IPS DF 6.9 (cell line): ENCODE data around the gene ANKRD37.

Experiments
- DNase-seq: peaks from one replicate; pipeline ENCODE4 v3.0.0-alpha.2; 2013; ENCODE audit warnings: low read depth, low spot score
- H3K27ac ChIP-seq: one replicate; pipeline ENCODE4 v1.5.1; 2013; ENCODE audit warnings: low read length, control low read depth
- H3K27me3 ChIP-seq: 2 replicates; pipeline ENCODE4 v1.6.1; 2013; ENCODE audit warnings: mild to moderate bottlenecking, low read length; ENCODE audit not compliant: control insufficient read depth, insufficient read depth
- H3K36me3 ChIP-seq: 2 replicates; pipeline ENCODE4 v1.6.1; 2013; ENCODE audit warnings: low read length; ENCODE audit not compliant: control insufficient read depth, insufficient read depth
- H3K4me1 ChIP-seq: 2 replicates; pipeline ENCODE4 v1.6.1; 2013; ENCODE audit warnings: low read length; ENCODE audit not compliant: control insufficient read depth, insufficient read depth
- H3K4me3 ChIP-seq: 2 replicates; pipeline ENCODE4 v1.5.1; 2013; ENCODE audit warnings: mild to moderate bottlenecking, low read length
- H3K9me3 ChIP-seq: 2 replicates; pipeline ENCODE4 v1.6.1; 2013; ENCODE audit warnings: low read length, inconsistent platforms; ENCODE audit not compliant: control insufficient read depth, insufficient read depth
- WGBS: extraction: QIAGEN DNeasy Blood & Tissue Kit; methylation state at CpG from one replicate; pipeline ENCODE4 v1.1.7; 2013; ENCODE audit warnings: mixed read lengths, missing lambda C conversion rate; ENCODE audit not compliant: insufficient read length, insufficient coverage; 5-methylcytosine and 5-hydroxymethylcytosine counted together

ANKRD37 gene

GRCh38 chr4:185394568-185395237 is 1.9 kb upstream of the ANKRD37 start:
- Histone ChIP-seq H3K27ac (no peak overlapping the region), H3K36me3 (no peaks in the 10 kb centered on the region), H3K9me3 (no peaks in the 10 kb centered on the region), H3K27me3 (no peaks in the 10 kb centered on the region), H3K4me3 (no peak overlapping the region), H3K4me1 (no peaks in the 10 kb centered on the region)
- no peak for DNase-seq
- 100% methylated on average over 4 of the region's 12 CpGs for WGBS

- Histone ChIP-seq H3K27me3 (no peaks in the 10 kb centered on the region), H3K4me1 (no peaks in the 10 kb centered on the region), H3K36me3 (no peaks in the 10 kb centered on the region), H3K9me3 (no peaks in the 10 kb centered on the region), H3K27ac (no peak within 1 kb of the TSS), H3K4me3 (peak within 1 kb of the TSS; percentile 29; the same call in 1 of the 2 replicates)
- no peak for DNase-seq
- WGBS, result no CpG with 5 or more reads among the region's 12 CpGs
Observed at GRCh38 chr4:185395238-185395955, 1.2 kb upstream of the ANKRD37 start, which contains the start of gene LRP2BP. TSS of gene LRP2BP (minus strand) at chr4:185395924. CDS start at chr4:185378186, 17,738 bp downstream.

GRCh38 chr4:185395956-185396723 is 501 bp upstream of the ANKRD37 start:
- WGBS, result no CpG with 5 or more reads among the region's 98 CpGs
- H3K4me3 ChIP-seq, result peak overlapping the region; percentile 29; the same call in 1 of the 2 replicates
- H3K27me3 ChIP-seq, result no peaks in the 10 kb centered on the region
- H3K27ac ChIP-seq, result no peak overlapping the region
- DNase-seq, result peak; percentile 85
- H3K9me3 ChIP-seq, result no peaks in the 10 kb centered on the region
- H3K36me3 ChIP-seq, result no peaks in the 10 kb centered on the region
- no peaks in the 10 kb centered on the region for H3K4me1 ChIP-seq

GRCh38 chr4:185398618-185399017 is 2.0 kb downstream of the ANKRD37 start:
- Histone ChIP-seq H3K4me3 (no peak overlapping the region), H3K27ac (no peak overlapping the region)
- WGBS, result no CpG with 5 or more reads among the region's 2 CpGs

GRCh38 chr4:185399466-185399865 is 2.8 kb downstream of the ANKRD37 start:
- H3K4me1 ChIP-seq, result no peaks in the 10 kb centered on the region
- H3K4me3 ChIP-seq, result no peak overlapping the region
- no peaks in the 10 kb centered on the region for H3K9me3 ChIP-seq
- DNase-seq, result no peak
- H3K27ac ChIP-seq, result no peak overlapping the region
- H3K27me3 ChIP-seq, result no peaks in the 10 kb centered on the region
- no CpG with 5 or more reads among the region's 8 CpGs for WGBS
- no peaks in the 10 kb centered on the region for H3K36me3 ChIP-seq

More at GRCh38 chr4:185398618-185399017, 2.0 kb downstream of the ANKRD37 start:
- Histone ChIP-seq H3K9me3 (no peaks in the 10 kb centered on the region), H3K36me3 (no peaks in the 10 kb centered on the region), H3K27me3 (no peaks in the 10 kb centered on the region), H3K4me1 (no peaks in the 10 kb centered on the region)
- no peak for DNase-seq

- Histone ChIP-seq H3K36me3 (no peaks in the 10 kb centered on the region), H3K4me3 (no peak overlapping the region), H3K27me3 (no peaks in the 10 kb centered on the region), H3K27ac (no peak overlapping the region), H3K4me1 (no peaks in the 10 kb centered on the region), H3K9me3 (no peaks in the 10 kb centered on the region)
- WGBS, result no CpG with 5 or more reads among the region's 4 CpGs
- no peak for DNase-seq
Observed at GRCh38 chr4:185404031-185404430, 7.4 kb downstream of the ANKRD37 start.

- no peaks in the 10 kb centered on the region for H3K9me3 ChIP-seq
- H3K4me1 ChIP-seq, result no peaks in the 10 kb centered on the region
- no peaks in the 10 kb centered on the region for H3K36me3 ChIP-seq
- no CpG with 5 or more reads among the region's 6 CpGs for WGBS
- H3K27ac ChIP-seq, result no peak overlapping the region
- H3K4me3 ChIP-seq, result no peak overlapping the region
- no peak for DNase-seq
- no peaks in the 10 kb centered on the region for H3K27me3 ChIP-seq
Observed at GRCh38 chr4:185405296-185405999, 8.8 kb downstream of the ANKRD37 start.

- Histone ChIP-seq H3K4me3 (no peak overlapping the region), H3K27ac (no peak overlapping the region), H3K36me3 (no peaks in the 10 kb centered on the region), H3K4me1 (no peaks in the 10 kb centered on the region), H3K9me3 (no peaks in the 10 kb centered on the region), H3K27me3 (no peaks in the 10 kb centered on the region)
- WGBS, result no CpG with 5 or more reads among the region's 2 CpGs
- DNase-seq, result no peak
Observed at GRCh38 chr4:185408432-185408831, 11.8 kb downstream of the ANKRD37 start.

GRCh38 chr4:185411849-185412248 is 15.2 kb downstream of the ANKRD37 start:
- no peaks in the 10 kb centered on the region for H3K4me1 ChIP-seq
- no CpG with 5 or more reads among the region's 5 CpGs for WGBS
- no peaks in the 10 kb centered on the region for H3K9me3 ChIP-seq
- DNase-seq, result no peak
- H3K36me3 ChIP-seq, result no peaks in the 10 kb centered on the region
- H3K27ac ChIP-seq, result no peak overlapping the region
- H3K27me3 ChIP-seq, result no peaks in the 10 kb centered on the region
- H3K4me3 ChIP-seq, result no peak overlapping the region

- DNase-seq, result no peak
- Histone ChIP-seq H3K27me3 (no peaks in the 10 kb centered on the region), H3K27ac (no peak overlapping the region), H3K36me3 (no peaks in the 10 kb centered on the region), H3K4me1 (no peaks in the 10 kb centered on the region), H3K9me3 (no peaks in the 10 kb centered on the region), H3K4me3 (no peak overlapping the region)
- no CpG with 5 or more reads among the region's 5 CpGs for WGBS
Observed at GRCh38 chr4:185412412-185412811, 15.8 kb downstream of the ANKRD37 start.
